B cell (primary cell): ENCODE measurements around the gene CAB39L. TPM values are rescaled to one million over a fixed set of nuclear protein-coding genes. Genes with fewer than 3 reads are reported as not detected.

Source experiments
- ATAC-seq: fragments of 200-7000 bp; cut with Tn5 transposase; one replicate; pipeline ENCODE4 v1.10.0; 2021; ENCODE audit warnings: low read depth, mild to moderate bottlenecking, moderate number of reproducible peaks, moderate library complexity
- CTCF ChIA-PET: fragments of 350-600 bp; sonication (Branson Sonifier 250); formaldehyde crosslinking; loops from one replicate; lab custom pipeline; 2021; ENCODE audit warnings: antibody characterized with exemption, inconsistent platforms; lab: Charles Lee
- POLR2A ChIA-PET: fragments of 350-600 bp; sonication (Branson Sonifier 250); formaldehyde crosslinking; loops from one replicate; lab custom pipeline; 2021; ENCODE audit warnings: antibody characterized with exemption; lab: Charles Lee
- DNase-seq: peaks from one replicate; pipeline ENCODE4 v3.0.0; 2013
- H2AFZ ChIP-seq: 2 replicates; pipeline ENCODE4 v1.6.1; 2012; ENCODE audit warnings: mild to moderate bottlenecking, low read depth, low read length; ENCODE audit not compliant: insufficient read depth, poor library complexity, severe bottlenecking
- H3K27ac ChIP-seq, 2 donors: 1 replicate in 1 of 2; 2 replicates in 1 of 2; pipeline ENCODE4 v1.5.1; 2012 to 2013; ENCODE audit warnings: low read length in 2 of 2, mild to moderate bottlenecking in 2 of 2, moderate library complexity in 1 of 2
- H3K27me3 ChIP-seq, 4 experiments: fragments of 200-600 bp in 1 of 4; sonication (generic) in 1 of 4; replicated peaks in 1 of 4; 1 replicate in 2 of 4; 2 replicates in 2 of 4; pipeline versions ENCODE4 v1.6.1 to v1.7.0; 2013 to 2016; ENCODE audit warnings: low read length in 3 of 4, mild to moderate bottlenecking in 2 of 4, mixed read lengths in 1 of 4, moderate library complexity in 1 of 4; ENCODE audit not compliant: insufficient read depth in 4 of 4, control insufficient read depth in 3 of 4; ENCODE audit errors: control extremely low read depth in 1 of 4
- H3K36me3 ChIP-seq, 2 experiments: replicated peaks in 1 of 2; 1 replicate in 1 of 2; 2 replicates in 1 of 2; pipeline versions ENCODE4 v1.6.1 to v1.7.1; 2013; ENCODE audit warnings: low read length in 1 of 2; ENCODE audit not compliant: insufficient read depth in 2 of 2, control insufficient read depth in 1 of 2; ENCODE audit errors: control extremely low read depth in 1 of 2, extremely low read depth in 1 of 2
- H3K4me1 ChIP-seq, 2 donors: fragments of 200-600 bp in 1 of 2; sonication (generic) in 1 of 2; 1 replicate in 1 of 2; 2 replicates in 1 of 2; pipeline versions ENCODE4 v1.5.1 to v1.6.1; 2013 to 2017; ENCODE audit warnings: low read length in 2 of 2; ENCODE audit not compliant: control insufficient read depth in 2 of 2, insufficient read depth in 2 of 2
- H3K4me2 ChIP-seq: replicated peaks from 2 replicates; pipeline ENCODE3; 2012; ENCODE audit warnings: mild to moderate bottlenecking, low read depth, low read length; ENCODE audit not compliant: poor library complexity, severe bottlenecking
- H3K4me3 ChIP-seq, 5 experiments: fragments of 200-600 bp in 1 of 5; sonication (generic) in 1 of 5; 1 replicate in 3 of 5; 2 replicates in 2 of 5; pipeline versions ENCODE4 v1.5.1 to v1.7.0; 2011 to 2016; ENCODE audit warnings: low read length in 4 of 5, mild to moderate bottlenecking in 4 of 5, low read depth in 2 of 5, control low read depth in 1 of 5, moderate library complexity in 1 of 5; ENCODE audit not compliant: insufficient read depth in 1 of 5; ENCODE audit errors: control extremely low read depth in 1 of 5, extremely low read depth in 1 of 5
- H3K79me2 ChIP-seq: fragments of 200-600 bp; sonication (generic); one replicate; pipeline ENCODE4 v1.6.0; 2016; ENCODE audit warnings: low read length; ENCODE audit not compliant: control insufficient read depth, insufficient read depth
- H3K9ac ChIP-seq: fragments of 200-600 bp; sonication (generic); 2 replicates; pipeline ENCODE4 v1.6.1; 2017; ENCODE audit warnings: mild to moderate bottlenecking, low read length, moderate library complexity
- H3K9me3 ChIP-seq, 3 donors: one replicate each; pipeline versions ENCODE4 v1.6.1 to v1.7.1; 2013; ENCODE audit warnings: low read length in 2 of 3; ENCODE audit not compliant: control insufficient read depth in 2 of 3, insufficient read depth in 1 of 3; ENCODE audit errors: control extremely low read depth in 1 of 3
- H4K20me1 ChIP-seq: 2 replicates; pipeline ENCODE4 v1.6.0; 2012; ENCODE audit warnings: mild to moderate bottlenecking, low read length; ENCODE audit not compliant: insufficient read depth, control insufficient read depth, poor library complexity, severe bottlenecking
- H3K27ac Mint-ChIP-seq: one replicate; pipeline ENCODE4 v1.8.0; 2021; ENCODE audit warnings: mixed read lengths
- H3K27me3 Mint-ChIP-seq: one replicate; pipeline ENCODE4 v1.8.0; 2021; ENCODE audit warnings: mixed read lengths
- H3K4me1 Mint-ChIP-seq: one replicate; pipeline ENCODE4 v1.8.0; 2021; ENCODE audit warnings: mixed read lengths
- H3K4me3 Mint-ChIP-seq: one replicate; pipeline ENCODE4 v1.8.0; 2021; ENCODE audit warnings: mixed read lengths
- H3K9me3 Mint-ChIP-seq: one replicate; pipeline ENCODE4 v1.8.0; 2022; ENCODE audit warnings: mixed read lengths; ENCODE audit not compliant: insufficient read depth
- EZH2 ChIP-seq: IDR thresholded peaks from 2 replicates; pipeline ENCODE4 v1.6.1; 2012; ENCODE audit warnings: borderline replicate concordance, low read depth, mild to moderate bottlenecking, moderate library complexity, low read length; ENCODE audit not compliant: insufficient read depth, poor library complexity, severe bottlenecking
- WGBS: methylation state at CpG from one replicate; pipeline ENCODE4 v1.1.5; 2013; ENCODE audit warnings: missing lambda C conversion rate; ENCODE audit not compliant: insufficient coverage; 5-methylcytosine and 5-hydroxymethylcytosine counted together
- intact Hi-C: fragments of 100-400 bp; cut with micrococcal nuclease; formaldehyde crosslinking; loops from one replicate; pipeline ENCODE4 v1.10.0; 2022
- polyA plus RNA-seq: library from polyadenylated mRNA; depleted of rRNA; stranded (reverse); fragments of >200 nt; gene quantifications from 2 replicates; pipeline ENCODE4 v1.2.3, GENCODE V29; 2012
- total RNA-seq, 2 donors: library from RNA; stranded (reverse); fragments of 120-200 nt in 1 of 2; gene quantifications; 1 replicate in 1 of 2; 2 replicates in 1 of 2; pipeline versions ENCODE4 v1.2.3 to v1.2.4, GENCODE V29; 2013 to 2022
- TF ChIP-seq, protein P1 (sequence below): fragments of 200-600 bp; IDR thresholded peaks from one replicate; pipeline ENCODE4 v1.8.0; 2022; ENCODE audit warnings: antibody characterized with exemption, mild to moderate bottlenecking

The CAB39L gene
- total and polyA plus RNA-seq, 2 donors (not counting 1 experiment from before 2014, with no cell fraction given), result 1.5 to 9.6 TPM

DNA sequence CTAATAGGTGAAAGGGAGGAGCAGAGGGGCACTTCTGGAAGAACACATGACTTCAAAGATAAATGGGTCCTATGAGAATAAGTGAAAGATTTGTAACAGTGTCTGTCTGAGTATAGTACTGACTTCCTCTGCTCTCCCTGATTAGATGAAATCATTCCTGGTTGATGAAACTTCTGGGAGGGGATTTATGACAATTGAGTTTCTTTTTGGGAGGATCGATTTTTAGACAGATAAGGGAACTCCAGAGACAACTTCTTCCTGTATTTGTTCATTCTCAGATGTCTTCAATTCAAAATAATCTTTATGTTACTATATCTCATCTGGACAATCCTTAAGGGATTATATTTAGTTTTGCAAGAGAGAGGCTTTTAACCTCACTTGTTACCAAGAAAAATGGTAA is 20.2 kb upstream of the CAB39L start:
- no peaks in the 10 kb centered on the region for H3K27me3 Mint-ChIP-seq
- Histone ChIP-seq H2AFZ (no peak overlapping the region), H3K27me3 (no peaks in the 10 kb centered on the region), H3K36me3 (peaks cover 12 to 62% of the 10 kb centered on the region in 2 experiments), H3K79me2 (no peaks in the 10 kb centered on the region), H3K9me3 (peaks cover 7 to 10% (median 8%) of the 10 kb centered on the region in 3 donors), H3K4me2 (no peak overlapping the region), H3K9ac (no peak overlapping the region), H3K4me3 (no peak overlapping the region), H3K27ac (no peak overlapping the region), H4K20me1 (no peaks in the 10 kb centered on the region), H3K4me1 (no peaks in the 10 kb centered on the region)
- no peaks in the 10 kb centered on the region for H3K4me1 Mint-ChIP-seq
- ATAC-seq (no peak), DNase-seq (no peak)
- H3K4me3 Mint-ChIP-seq, result no peak overlapping the region
- no CpG with 5 or more reads among the region's 1 CpG for whole genome bisulfite sequencing
- CTCF ChIA-PET, result no interaction called here
- no peaks in the 10 kb centered on the region for H3K9me3 Mint-ChIP-seq
- POLR2A ChIA-PET, result no interaction called here
- H3K27ac Mint-ChIP-seq, result no peak overlapping the region
- TF ChIP-seq, protein P1, sequence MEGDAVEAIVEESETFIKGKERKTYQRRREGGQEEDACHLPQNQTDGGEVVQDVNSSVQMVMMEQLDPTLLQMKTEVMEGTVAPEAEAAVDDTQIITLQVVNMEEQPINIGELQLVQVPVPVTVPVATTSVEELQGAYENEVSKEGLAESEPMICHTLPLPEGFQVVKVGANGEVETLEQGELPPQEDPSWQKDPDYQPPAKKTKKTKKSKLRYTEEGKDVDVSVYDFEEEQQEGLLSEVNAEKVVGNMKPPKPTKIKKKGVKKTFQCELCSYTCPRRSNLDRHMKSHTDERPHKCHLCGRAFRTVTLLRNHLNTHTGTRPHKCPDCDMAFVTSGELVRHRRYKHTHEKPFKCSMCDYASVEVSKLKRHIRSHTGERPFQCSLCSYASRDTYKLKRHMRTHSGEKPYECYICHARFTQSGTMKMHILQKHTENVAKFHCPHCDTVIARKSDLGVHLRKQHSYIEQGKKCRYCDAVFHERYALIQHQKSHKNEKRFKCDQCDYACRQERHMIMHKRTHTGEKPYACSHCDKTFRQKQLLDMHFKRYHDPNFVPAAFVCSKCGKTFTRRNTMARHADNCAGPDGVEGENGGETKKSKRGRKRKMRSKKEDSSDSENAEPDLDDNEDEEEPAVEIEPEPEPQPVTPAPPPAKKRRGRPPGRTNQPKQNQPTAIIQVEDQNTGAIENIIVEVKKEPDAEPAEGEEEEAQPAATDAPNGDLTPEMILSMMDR, result no peak
- no peak for TF ChIP-seq EZH2
- intact Hi-C loops, result loop anchor here (5.0 kb wide), 1 partner anchor 37 kb away; no protein-coding TSS in a partner anchor

DNA sequence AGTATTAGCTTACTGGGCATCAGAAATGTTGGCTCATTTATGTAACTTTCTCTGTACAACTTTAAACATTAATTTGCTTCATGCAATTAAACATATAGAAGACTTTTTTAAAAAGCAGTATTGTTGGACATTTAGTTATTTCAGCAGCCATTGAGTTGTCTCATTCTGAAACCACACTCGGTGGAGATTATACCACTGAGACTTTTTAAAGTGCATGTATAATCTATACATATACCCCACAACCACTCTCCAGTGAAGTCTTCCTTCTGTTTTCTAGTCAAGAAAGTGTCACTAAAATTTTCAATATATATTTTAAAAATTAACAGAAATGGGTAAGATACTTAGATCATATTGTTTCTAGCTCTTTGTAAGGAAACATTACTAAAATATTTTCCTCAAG is 15.7 kb upstream of the CAB39L start:
- POLR2A ChIA-PET, result interaction anchor here (0.6 kb wide), 1 partner anchor 100 kb away, joined by 6 read pairs; no protein-coding TSS in a partner anchor
- Histone ChIP-seq H2AFZ (no peak overlapping the region), H3K9me3 (peaks cover 7 to 10% (median 8%) of the 10 kb centered on the region in 3 donors), H3K36me3 (peaks cover 12 to 41% of the 10 kb centered on the region in 2 experiments), H3K4me1 (peaks cover 0 to 6% of the 10 kb centered on the region in 2 donors), H3K4me3 (no peak overlapping the region), H4K20me1 (no peaks in the 10 kb centered on the region), H3K27ac (no peak overlapping the region), H3K9ac (no peak overlapping the region), H3K4me2 (no peak overlapping the region), H3K27me3 (no peaks in the 10 kb centered on the region), H3K79me2 (peaks cover 5% of the 10 kb centered on the region)
- Mint-ChIP-seq H3K9me3 (no peaks in the 10 kb centered on the region), H3K4me3 (no peak overlapping the region), H3K27me3 (no peaks in the 10 kb centered on the region), H3K4me1 (peaks cover 10% of the 10 kb centered on the region), H3K27ac (no peak overlapping the region)
- no CpG with 5 or more reads among the region's 1 CpG for WGBS
- intact Hi-C loops, result no loop called here
- CTCF ChIA-PET, result interaction anchor here (0.6 kb wide), 1 partner anchor 339 kb away, joined by 3 read pairs; no protein-coding TSS in a partner anchor
- no peak for ATAC-seq
- TF ChIP-seq, protein P1, result no peak
- no peak for TF ChIP-seq EZH2
- DNase-seq, result no peak
